WI38 (cell line): ENCODE measurements around the gene B3GALNT1.

Experiments used
- H3K4me3 ChIP-seq: 2 replicates; pipeline ENCODE4 v1.5.1; 2011; ENCODE audit warnings: low read depth, mild to moderate bottlenecking, control low read depth, low read length
- TF ChIP-seq, protein P1 (sequence below): IDR thresholded peaks from 2 replicates; pipeline ENCODE4 v1.5.1; 2012; ENCODE audit warnings: low read depth, mild to moderate bottlenecking, control low read depth, low read length

B3GALNT1 gene

DNA sequence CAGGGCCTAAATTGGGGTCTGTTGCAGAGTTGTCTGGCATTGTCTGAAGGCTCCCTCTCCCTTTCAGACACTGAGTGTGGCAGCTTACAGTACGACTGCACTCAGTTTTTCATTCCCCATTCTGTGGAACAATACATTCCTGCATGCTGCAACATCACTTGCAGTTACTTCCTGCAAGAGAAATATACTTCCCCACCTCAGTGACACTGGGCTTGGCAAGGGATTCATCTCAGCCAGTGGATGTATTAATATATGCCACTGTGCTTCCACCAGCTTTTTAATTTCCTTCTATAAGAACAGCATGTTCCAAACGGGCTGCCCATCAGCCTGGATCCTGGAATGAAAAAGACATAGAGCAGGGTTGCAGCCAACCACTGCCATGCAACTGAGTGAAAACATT, 23.1 kb downstream of the B3GALNT1 start:
- no peak overlapping the region for H3K4me3 ChIP-seq
- TF ChIP-seq, protein P1, sequence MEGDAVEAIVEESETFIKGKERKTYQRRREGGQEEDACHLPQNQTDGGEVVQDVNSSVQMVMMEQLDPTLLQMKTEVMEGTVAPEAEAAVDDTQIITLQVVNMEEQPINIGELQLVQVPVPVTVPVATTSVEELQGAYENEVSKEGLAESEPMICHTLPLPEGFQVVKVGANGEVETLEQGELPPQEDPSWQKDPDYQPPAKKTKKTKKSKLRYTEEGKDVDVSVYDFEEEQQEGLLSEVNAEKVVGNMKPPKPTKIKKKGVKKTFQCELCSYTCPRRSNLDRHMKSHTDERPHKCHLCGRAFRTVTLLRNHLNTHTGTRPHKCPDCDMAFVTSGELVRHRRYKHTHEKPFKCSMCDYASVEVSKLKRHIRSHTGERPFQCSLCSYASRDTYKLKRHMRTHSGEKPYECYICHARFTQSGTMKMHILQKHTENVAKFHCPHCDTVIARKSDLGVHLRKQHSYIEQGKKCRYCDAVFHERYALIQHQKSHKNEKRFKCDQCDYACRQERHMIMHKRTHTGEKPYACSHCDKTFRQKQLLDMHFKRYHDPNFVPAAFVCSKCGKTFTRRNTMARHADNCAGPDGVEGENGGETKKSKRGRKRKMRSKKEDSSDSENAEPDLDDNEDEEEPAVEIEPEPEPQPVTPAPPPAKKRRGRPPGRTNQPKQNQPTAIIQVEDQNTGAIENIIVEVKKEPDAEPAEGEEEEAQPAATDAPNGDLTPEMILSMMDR = no peak

DNA sequence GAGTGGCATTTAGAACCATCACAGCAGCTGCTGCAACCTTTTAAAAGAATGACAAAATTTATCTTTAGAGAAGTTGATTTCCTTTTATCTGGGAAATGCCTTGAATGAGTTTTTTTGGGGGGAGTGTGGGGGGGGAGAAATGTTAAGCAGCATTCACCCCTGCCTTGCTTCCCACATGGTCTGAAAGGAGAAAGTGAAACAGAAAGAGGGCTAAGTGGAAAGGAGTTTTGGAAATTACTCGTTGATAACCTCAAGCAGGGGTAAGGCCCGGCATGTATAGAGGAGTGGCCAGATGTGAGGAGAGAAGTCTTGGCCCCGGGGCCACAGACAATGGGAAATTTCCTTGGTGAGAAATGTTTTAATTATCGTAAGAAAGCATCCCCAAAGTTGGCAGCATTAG, 23.5 kb downstream of the B3GALNT1 start:
- TF ChIP-seq, protein P1 = no peak
- H3K4me3 ChIP-seq = no peak overlapping the region

DNA sequence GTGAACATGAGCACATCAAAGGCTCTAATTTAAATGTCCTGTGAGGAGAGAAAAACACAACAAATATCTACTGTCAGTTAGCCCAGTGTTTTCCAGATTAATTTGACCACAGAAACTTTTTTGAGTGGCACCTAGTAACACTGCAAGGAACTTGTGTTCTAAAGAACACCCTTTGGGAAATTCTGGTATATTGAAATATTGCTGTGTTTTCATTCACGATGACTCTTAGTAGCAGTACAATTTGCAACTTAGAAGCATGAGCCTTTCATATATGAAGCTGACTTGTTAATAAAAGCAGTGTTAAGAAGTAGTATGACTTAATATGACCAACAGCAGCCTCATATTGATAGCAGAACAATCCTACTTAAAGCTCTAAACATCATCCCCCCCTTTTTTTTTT, 32.0 kb downstream of the B3GALNT1 start:
- TF ChIP-seq, protein P1 = no peak
- no peak overlapping the region for H3K4me3 ChIP-seq

DNA sequence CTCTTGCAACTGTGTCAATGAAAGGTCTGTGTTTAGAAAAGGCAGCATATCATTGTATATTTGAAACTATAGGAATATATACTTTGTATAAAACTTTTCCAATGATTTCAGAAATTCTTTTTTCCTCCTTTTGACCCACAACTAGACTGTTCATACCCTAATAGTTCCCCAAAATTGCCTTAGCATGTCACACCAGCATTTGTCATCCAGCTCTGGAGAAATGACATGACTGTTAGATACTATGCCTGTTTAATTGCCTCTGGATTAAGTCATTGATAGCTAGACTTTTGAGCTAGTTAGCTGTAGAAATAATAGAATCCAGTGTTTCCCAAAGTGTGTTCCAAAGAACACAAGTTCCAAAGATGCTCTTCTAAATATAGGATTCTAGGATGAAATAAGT, 32.4 kb downstream of the B3GALNT1 start:
- H3K4me3 ChIP-seq = no peak overlapping the region
- TF ChIP-seq, protein P1 = no peak

DNA sequence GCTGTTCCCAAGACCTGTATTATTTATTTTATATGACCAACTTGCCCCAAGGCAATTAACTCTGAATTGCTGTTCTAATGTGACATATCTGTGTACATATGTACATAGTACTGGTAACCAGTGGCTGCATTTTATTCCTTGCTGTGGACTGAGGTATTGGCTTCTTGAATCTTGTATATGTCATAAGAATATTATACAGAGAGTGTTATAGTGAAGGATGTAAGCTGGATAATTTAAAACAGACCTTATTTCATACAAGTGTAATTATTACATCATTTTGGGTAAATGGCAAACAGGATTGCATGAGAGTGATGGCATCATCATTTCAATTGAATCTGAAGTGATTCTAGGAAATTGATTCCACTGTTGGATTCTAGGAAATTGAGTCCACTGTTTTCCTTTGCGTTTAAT, 32.9 kb downstream of the B3GALNT1 start:
- TF ChIP-seq, protein P1 = no peak
- H3K4me3 ChIP-seq = no peak overlapping the region

DNA sequence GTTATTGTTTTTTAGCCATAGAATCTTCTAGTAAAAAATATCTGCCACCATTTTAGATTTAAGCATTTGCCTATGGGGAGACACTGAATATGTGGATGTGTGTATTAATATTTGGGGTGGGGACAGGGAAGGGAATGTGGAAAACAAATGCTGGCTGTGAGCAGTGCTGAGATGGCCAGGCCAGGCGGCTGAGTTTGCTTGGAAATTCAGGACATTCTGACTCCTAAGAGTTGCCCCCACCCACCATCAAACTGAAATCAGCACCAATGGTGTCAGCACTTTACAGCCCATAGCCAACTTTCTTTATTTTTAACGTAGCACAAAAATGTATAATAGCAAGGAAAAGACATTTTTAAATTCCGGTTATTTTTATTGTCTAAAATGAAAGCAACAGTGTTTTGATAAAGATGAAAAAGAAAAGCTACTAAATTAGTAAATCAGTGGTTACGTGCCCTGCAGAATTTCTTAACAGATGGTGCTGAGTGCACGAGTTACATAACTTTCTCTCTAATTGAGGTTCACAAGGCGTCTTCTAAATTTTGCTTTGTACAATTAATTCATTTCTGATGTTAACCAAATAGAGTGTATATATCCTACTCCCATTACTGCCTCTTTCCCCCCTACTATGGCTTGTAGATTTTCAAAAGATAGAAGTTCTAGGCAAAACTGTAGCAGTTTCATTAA, 34.0 kb downstream of the B3GALNT1 start:
- no peak overlapping the region for H3K4me3 ChIP-seq
- TF ChIP-seq, protein P1 = no peak

DNA sequence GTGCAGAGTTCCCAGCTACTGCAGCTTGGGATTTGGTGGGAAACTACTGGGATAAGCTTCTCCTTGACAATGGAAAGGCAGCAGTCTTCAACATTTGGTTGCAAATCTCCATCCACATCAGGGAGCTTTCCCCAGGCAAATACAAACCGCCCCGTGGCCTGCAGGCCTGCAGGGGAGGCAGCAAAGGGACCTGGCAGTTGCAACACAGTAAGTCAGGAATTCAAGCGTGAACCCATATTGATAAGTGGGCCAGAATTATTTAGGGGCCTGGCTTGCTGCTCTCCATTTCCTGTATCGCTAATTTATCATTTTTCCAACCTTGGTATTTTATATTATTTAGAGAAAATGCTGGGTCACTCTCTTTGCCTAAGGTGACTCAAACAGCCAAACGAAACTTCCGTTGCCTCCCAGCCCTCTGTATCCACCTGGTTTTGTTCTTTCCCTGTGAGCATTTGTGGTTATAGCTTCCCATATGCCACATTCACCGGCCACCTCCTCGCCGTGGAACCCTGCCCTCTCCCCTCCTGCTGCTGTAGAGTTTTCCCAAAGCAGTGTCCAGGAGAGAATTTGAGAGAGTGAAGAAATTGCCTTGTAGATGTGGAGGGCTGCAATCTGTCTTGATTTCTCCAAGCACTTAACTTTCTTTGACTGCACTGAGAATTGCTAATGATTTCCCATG, 34.8 kb downstream of the B3GALNT1 start:
- H3K4me3 ChIP-seq = no peak overlapping the region
- TF ChIP-seq, protein P1 = no peak
